Transverse colon (tissue), 4 donors: ENCODE results near the gene NT5DC2.

ENCODE experiments used
- EP300 ChIP-seq: sonication (generic); formaldehyde crosslinking; IDR thresholded peaks from one replicate; pipeline ENCODE4 v1.6.1; 2017; ENCODE audit warnings: antibody characterized with exemption, low read depth
- POLR2A ChIP-seq: fragments of 450-650 bp; IDR thresholded peaks from one replicate; pipeline ENCODE4 v1.6.1; 2016; ENCODE audit warnings: antibody characterized with exemption, mild to moderate bottlenecking, moderate library complexity
- POLR2AphosphoS5 ChIP-seq, 3 donors: sonication (generic); formaldehyde crosslinking; IDR thresholded peaks; one replicate each; pipeline ENCODE4 v1.6.1; 2016; ENCODE audit warnings: antibody characterized with exemption in 3 of 3
- TF ChIP-seq, protein P1 (sequence below), 5 experiments: fragments of 200-600 bp in 3 of 5; fragments of 450-650 bp in 2 of 5; sonication (generic) in 3 of 5; IDR thresholded peaks; 1 replicate in 2 of 5; 2 replicates in 3 of 5; pipeline ENCODE4 v1.5.1; 2016 to 2017; ENCODE audit warnings: antibody characterized with exemption in 5 of 5, inconsistent platforms in 3 of 5, mild to moderate bottlenecking in 2 of 5, moderate library complexity in 1 of 5

DNA sequence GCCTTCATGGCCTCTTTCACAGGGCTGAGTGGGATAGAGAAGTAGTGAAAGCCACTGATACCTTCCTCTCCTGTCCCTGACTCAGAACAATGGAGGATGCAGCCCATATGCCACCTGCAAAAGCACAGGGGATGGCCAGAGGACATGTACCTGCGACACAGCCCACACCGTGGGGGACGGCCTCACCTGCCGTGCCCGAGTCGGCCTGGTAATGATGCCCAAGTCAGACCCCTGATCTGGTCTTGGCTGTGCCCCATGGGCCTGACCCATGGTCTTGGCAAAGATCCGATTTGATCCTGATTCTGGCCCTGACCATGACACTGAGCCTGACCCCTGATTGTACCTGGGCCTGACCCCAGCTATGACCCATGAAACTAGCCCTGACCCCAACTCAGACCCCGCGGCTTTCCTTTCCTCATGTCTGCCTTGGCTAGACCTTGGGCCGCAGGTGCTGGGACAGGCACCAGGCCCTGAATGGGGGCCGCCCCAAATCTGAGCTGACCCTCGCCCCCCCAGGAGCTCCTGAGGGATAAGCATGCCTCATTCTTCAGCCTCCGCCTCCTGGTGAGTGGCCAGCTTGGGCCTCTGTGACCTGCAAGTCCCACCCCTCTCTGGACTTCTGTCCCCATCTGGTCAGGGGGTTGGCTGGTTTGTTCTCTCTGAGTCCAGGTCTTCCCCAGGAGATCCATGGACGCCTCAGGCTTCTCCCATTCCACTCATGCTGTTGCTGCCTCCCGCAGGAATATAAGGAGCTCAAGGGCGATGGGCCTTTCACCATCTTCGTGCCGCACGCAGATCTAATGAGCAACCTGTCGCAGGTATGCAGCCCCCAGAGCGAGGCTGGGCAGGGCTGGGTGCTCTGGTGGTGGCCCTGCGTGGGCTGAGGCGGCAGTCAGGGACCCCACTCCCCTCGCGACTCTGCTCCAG is 15.6 kb downstream of the NT5DC2 start:
- no peak for TF ChIP-seq POLR2A
- TF ChIP-seq POLR2AphosphoS5 (IDR thresholded peaks at IDR 0.05): no peak
- TF ChIP-seq, protein P1, sequence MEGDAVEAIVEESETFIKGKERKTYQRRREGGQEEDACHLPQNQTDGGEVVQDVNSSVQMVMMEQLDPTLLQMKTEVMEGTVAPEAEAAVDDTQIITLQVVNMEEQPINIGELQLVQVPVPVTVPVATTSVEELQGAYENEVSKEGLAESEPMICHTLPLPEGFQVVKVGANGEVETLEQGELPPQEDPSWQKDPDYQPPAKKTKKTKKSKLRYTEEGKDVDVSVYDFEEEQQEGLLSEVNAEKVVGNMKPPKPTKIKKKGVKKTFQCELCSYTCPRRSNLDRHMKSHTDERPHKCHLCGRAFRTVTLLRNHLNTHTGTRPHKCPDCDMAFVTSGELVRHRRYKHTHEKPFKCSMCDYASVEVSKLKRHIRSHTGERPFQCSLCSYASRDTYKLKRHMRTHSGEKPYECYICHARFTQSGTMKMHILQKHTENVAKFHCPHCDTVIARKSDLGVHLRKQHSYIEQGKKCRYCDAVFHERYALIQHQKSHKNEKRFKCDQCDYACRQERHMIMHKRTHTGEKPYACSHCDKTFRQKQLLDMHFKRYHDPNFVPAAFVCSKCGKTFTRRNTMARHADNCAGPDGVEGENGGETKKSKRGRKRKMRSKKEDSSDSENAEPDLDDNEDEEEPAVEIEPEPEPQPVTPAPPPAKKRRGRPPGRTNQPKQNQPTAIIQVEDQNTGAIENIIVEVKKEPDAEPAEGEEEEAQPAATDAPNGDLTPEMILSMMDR (IDR thresholded peaks at IDR 0.05): no peak
- no peak for TF ChIP-seq EP300
